Astrocyte (in vitro differentiated cells and primary cell): Measurements from ENCODE around the gene NCOR2.

Experiments
- EZH2 ChIP-seq: IDR thresholded peaks from 2 replicates; pipeline ENCODE4 v1.6.1; 2012; ENCODE audit warnings: mild to moderate bottlenecking, low read length, inconsistent platforms; ENCODE audit not compliant: insufficient read depth
- TF ChIP-seq, protein P1 (sequence below): IDR thresholded peaks from 2 replicates; pipeline ENCODE4 v1.5.1; 2011; ENCODE audit warnings: low read depth, mild to moderate bottlenecking, inconsistent platforms, low read length, moderate library complexity; ENCODE audit not compliant: insufficient read depth

DNA sequence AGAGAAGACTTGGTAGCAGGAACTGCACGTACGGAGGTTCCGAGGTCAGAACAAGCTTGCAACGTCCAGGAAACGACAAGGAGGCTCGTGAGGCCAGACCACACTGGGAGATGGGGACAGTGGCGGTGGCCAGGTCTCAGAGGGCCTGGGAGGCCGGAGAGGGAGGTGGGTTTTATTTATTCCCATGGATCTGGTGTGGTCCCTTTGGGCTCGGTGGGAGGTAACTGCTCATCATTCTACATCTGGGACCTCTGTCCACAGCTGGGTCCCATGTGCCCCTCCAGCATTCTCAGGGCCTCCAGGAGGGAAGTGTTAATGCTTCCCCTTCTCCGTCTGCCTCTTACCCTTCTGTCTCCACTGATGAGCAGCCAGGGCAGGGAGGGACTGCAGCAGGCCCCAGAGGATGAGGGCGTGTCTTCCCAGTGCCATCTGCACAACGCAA is 35.7 kb upstream of the NCOR2 start:
- TF ChIP-seq, protein P1, sequence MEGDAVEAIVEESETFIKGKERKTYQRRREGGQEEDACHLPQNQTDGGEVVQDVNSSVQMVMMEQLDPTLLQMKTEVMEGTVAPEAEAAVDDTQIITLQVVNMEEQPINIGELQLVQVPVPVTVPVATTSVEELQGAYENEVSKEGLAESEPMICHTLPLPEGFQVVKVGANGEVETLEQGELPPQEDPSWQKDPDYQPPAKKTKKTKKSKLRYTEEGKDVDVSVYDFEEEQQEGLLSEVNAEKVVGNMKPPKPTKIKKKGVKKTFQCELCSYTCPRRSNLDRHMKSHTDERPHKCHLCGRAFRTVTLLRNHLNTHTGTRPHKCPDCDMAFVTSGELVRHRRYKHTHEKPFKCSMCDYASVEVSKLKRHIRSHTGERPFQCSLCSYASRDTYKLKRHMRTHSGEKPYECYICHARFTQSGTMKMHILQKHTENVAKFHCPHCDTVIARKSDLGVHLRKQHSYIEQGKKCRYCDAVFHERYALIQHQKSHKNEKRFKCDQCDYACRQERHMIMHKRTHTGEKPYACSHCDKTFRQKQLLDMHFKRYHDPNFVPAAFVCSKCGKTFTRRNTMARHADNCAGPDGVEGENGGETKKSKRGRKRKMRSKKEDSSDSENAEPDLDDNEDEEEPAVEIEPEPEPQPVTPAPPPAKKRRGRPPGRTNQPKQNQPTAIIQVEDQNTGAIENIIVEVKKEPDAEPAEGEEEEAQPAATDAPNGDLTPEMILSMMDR: no peak
- TF ChIP-seq EZH2: no peak
